C4-2B (cell line): ENCODE data around the gene IARS1.

Experiments
- ZFX ChIP-seq: fragments of 450-650 bp; IDR thresholded peaks from 2 replicates; pipeline ENCODE4 v1.6.1; 2017
- TF ChIP-seq, protein P1 (sequence below): fragments of 450-650 bp; conservative IDR thresholded peaks from 2 replicates; pipeline ENCODE4 v1.5.1; 2017; ENCODE audit warnings: mild to moderate bottlenecking

GRCh38 chr9:92327283-92327850, 33.9 kb upstream of the IARS1 start:
- TF ChIP-seq, protein P1, sequence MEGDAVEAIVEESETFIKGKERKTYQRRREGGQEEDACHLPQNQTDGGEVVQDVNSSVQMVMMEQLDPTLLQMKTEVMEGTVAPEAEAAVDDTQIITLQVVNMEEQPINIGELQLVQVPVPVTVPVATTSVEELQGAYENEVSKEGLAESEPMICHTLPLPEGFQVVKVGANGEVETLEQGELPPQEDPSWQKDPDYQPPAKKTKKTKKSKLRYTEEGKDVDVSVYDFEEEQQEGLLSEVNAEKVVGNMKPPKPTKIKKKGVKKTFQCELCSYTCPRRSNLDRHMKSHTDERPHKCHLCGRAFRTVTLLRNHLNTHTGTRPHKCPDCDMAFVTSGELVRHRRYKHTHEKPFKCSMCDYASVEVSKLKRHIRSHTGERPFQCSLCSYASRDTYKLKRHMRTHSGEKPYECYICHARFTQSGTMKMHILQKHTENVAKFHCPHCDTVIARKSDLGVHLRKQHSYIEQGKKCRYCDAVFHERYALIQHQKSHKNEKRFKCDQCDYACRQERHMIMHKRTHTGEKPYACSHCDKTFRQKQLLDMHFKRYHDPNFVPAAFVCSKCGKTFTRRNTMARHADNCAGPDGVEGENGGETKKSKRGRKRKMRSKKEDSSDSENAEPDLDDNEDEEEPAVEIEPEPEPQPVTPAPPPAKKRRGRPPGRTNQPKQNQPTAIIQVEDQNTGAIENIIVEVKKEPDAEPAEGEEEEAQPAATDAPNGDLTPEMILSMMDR, result no peak
- TF ChIP-seq ZFX, result no peak
